DOHH2 (cell line): ENCODE results near the gene PIP4K2A.
"Not testable (repeated sequence)": the region's sequence is repeated elsewhere in the genome, so short reads cannot be mapped to it uniquely, and the experiment has no call there.

ENCODE experiments used
- H3F3A ChIP-seq: fragments of 200-600 bp; sonication (generic), shearing (Covaris generic); 2 replicates; pipeline ENCODE4 v1.6.0; 2016; ENCODE audit warnings: antibody characterized with exemption, mild to moderate bottlenecking; ENCODE audit not compliant: control insufficient read depth, insufficient read depth
- H3K27ac ChIP-seq: fragments of 200-600 bp; sonication (generic); 2 replicates; pipeline ENCODE4 v1.5.1; 2014; ENCODE audit warnings: low read depth, mild to moderate bottlenecking, low read length, moderate library complexity
- H3K27me3 ChIP-seq: fragments of 200-600 bp; sonication (generic); 2 replicates; pipeline ENCODE4 v1.6.1; 2014; ENCODE audit warnings: mild to moderate bottlenecking, low read length, mixed read lengths; ENCODE audit not compliant: control insufficient read depth
- H3K36me3 ChIP-seq: fragments of 200-600 bp; sonication (generic); 2 replicates; pipeline ENCODE4 v1.6.1; 2014; ENCODE audit warnings: mild to moderate bottlenecking, low read length, moderate library complexity, mixed read lengths; ENCODE audit not compliant: control insufficient read depth
- H3K4me1 ChIP-seq: fragments of 200-600 bp; sonication (generic); 2 replicates; pipeline ENCODE4 v1.6.1; 2014; ENCODE audit warnings: mild to moderate bottlenecking, low read length, mixed read lengths; ENCODE audit not compliant: control insufficient read depth
- H3K4me2 ChIP-seq: fragments of 200-600 bp; sonication (generic); 2 replicates; pipeline ENCODE4 v1.6.0; 2014; ENCODE audit warnings: mild to moderate bottlenecking, low read length, moderate library complexity
- H3K4me3 ChIP-seq: fragments of 200-600 bp; sonication (generic); 2 replicates; pipeline ENCODE4 v1.5.1; 2014; ENCODE audit warnings: mild to moderate bottlenecking, low read length, mixed read lengths
- H3K79me2 ChIP-seq: fragments of 200-600 bp; sonication (generic); 2 replicates; pipeline ENCODE4 v1.6.1; 2014; ENCODE audit warnings: mild to moderate bottlenecking, low read length, mixed read lengths; ENCODE audit not compliant: control insufficient read depth
- H3K9me2 ChIP-seq: fragments of 200-600 bp; sonication (generic); replicated peaks from 2 replicates; pipeline ENCODE4 v1.6.1; 2014; ENCODE audit warnings: mild to moderate bottlenecking, low read length, mixed read lengths; ENCODE audit not compliant: control insufficient read depth
- H3K9me3 ChIP-seq: fragments of 200-600 bp; sonication (generic); 2 replicates; pipeline ENCODE4 v1.6.1; 2014; ENCODE audit warnings: antibody characterized with exemption, low read length, mixed read lengths; ENCODE audit not compliant: control insufficient read depth, insufficient read depth
- H4K20me1 ChIP-seq: fragments of 200-600 bp; sonication (generic); 2 replicates; pipeline ENCODE4 v1.6.0; 2014; ENCODE audit warnings: low read depth, mild to moderate bottlenecking, antibody characterized with exemption, low read length, moderate library complexity; ENCODE audit not compliant: control insufficient read depth, insufficient read depth
- CTCF ChIP-seq: fragments of 200-600 bp; sonication (generic); IDR thresholded peaks from one replicate; pipeline ENCODE4 v1.5.1; 2014; ENCODE audit warnings: antibody characterized with exemption, mild to moderate bottlenecking, low read depth, low read length; ENCODE audit not compliant: poor library complexity, severe bottlenecking
- EZH2phosphoT487 ChIP-seq: fragments of 200-600 bp; sonication (generic); IDR thresholded peaks from 2 replicates; pipeline ENCODE4 v1.6.1; 2017; ENCODE audit warnings: borderline replicate concordance, mild to moderate bottlenecking, antibody characterized with exemption, low read length, moderate library complexity, mixed read lengths

The PIP4K2A gene

GRCh38 chr10:22719406-22720042, 5.1 kb upstream of the PIP4K2A start:
- no peaks in the 10 kb centered on the region for H3K9me2 ChIP-seq
- TF ChIP-seq CTCF, result no peak
- no peak for TF ChIP-seq EZH2phosphoT487
- no peak overlapping the region for H3K27ac ChIP-seq
- no peaks in the 10 kb centered on the region for H3K79me2 ChIP-seq
- no peaks in the 10 kb centered on the region for H3K36me3 ChIP-seq
- peaks cover 24% of the 10 kb centered on the region for H3K27me3 ChIP-seq
- no peaks in the 10 kb centered on the region for H3K9me3 ChIP-seq
- H4K20me1 ChIP-seq, result no peaks in the 10 kb centered on the region
- H3K4me2 ChIP-seq, result no peak overlapping the region
- H3K4me3 ChIP-seq, result no peak overlapping the region
- H3K4me1 ChIP-seq, result peaks cover 29% of the 10 kb centered on the region
- H3F3A ChIP-seq, result no peaks in the 10 kb centered on the region

- H3K79me2 ChIP-seq, H3K36me3 ChIP-seq, H3F3A ChIP-seq, H3K27ac ChIP-seq, H3K9me2 ChIP-seq, H4K20me1 ChIP-seq, H3K4me3 ChIP-seq, H3K9me3 ChIP-seq, H3K4me2 ChIP-seq: not testable (repeated sequence)
- Histone ChIP-seq H3K27me3 (peaks cover 16% of the 10 kb centered on the region), H3K4me1 (peaks cover 21% of the 10 kb centered on the region)
These were observed 4.3 kb upstream of the PIP4K2A start for GRCh38 chr10:22718659-22719058.

GRCh38 chr10:22717728-22718127, 3.4 kb upstream of the PIP4K2A start:
- Histone ChIP-seq H3K4me2 (no peak overlapping the region), H3K9me3 (no peaks in the 10 kb centered on the region), H3K36me3 (0 out of 2 replicates have a peak, but pooled peaks cover 3% of the 10 kb centered on the region), H3F3A (no peaks in the 10 kb centered on the region), H4K20me1 (peaks cover 6% of the 10 kb centered on the region; the same call in 1 of the 2 replicates), H3K79me2 (peaks cover 14% of the 10 kb centered on the region), H3K27me3 (peaks cover 11% of the 10 kb centered on the region), H3K4me1 (peaks cover 15% of the 10 kb centered on the region), H3K4me3 (no peak overlapping the region), H3K9me2 (no peaks in the 10 kb centered on the region), H3K27ac (no peak overlapping the region)
- TF ChIP-seq EZH2phosphoT487, result no peak
- TF ChIP-seq CTCF, result no peak

- Histone ChIP-seq H3K36me3 (0 out of 2 replicates have a peak, but pooled peaks cover 3% of the 10 kb centered on the region), H3K4me3 (no peak overlapping the region), H3K9me3 (no peaks in the 10 kb centered on the region), H4K20me1 (peaks cover 13% of the 10 kb centered on the region), H3K27me3 (peaks cover 7% of the 10 kb centered on the region), H3K4me1 (peaks cover 20% of the 10 kb centered on the region), H3F3A (peaks cover 3% of the 10 kb centered on the region; the same call in 1 of the 2 replicates), H3K27ac (no peak overlapping the region), H3K79me2 (peaks cover 22% of the 10 kb centered on the region), H3K9me2 (no peaks in the 10 kb centered on the region), H3K4me2 (no peak overlapping the region)
- no peak for TF ChIP-seq EZH2phosphoT487
- no peak for TF ChIP-seq CTCF
These were observed 2.6 kb upstream of the PIP4K2A start for GRCh38 chr10:22716943-22717342.
